Activated T-helper 1 cell treated with anti-CD3 and anti-CD28 coated beads, Interleukin-2, amount 50 U/mL, for 16 hours (primary cell): ENCODE data around the gene LRP2.

Experiments
- DNase-seq, 2 donors: peaks; one replicate each; pipeline ENCODE4 v3.0.0-alpha.2; 2020; ENCODE audit warnings: low read depth in 1 of 2, low spot score in 1 of 2

LRP2 gene

DNA sequence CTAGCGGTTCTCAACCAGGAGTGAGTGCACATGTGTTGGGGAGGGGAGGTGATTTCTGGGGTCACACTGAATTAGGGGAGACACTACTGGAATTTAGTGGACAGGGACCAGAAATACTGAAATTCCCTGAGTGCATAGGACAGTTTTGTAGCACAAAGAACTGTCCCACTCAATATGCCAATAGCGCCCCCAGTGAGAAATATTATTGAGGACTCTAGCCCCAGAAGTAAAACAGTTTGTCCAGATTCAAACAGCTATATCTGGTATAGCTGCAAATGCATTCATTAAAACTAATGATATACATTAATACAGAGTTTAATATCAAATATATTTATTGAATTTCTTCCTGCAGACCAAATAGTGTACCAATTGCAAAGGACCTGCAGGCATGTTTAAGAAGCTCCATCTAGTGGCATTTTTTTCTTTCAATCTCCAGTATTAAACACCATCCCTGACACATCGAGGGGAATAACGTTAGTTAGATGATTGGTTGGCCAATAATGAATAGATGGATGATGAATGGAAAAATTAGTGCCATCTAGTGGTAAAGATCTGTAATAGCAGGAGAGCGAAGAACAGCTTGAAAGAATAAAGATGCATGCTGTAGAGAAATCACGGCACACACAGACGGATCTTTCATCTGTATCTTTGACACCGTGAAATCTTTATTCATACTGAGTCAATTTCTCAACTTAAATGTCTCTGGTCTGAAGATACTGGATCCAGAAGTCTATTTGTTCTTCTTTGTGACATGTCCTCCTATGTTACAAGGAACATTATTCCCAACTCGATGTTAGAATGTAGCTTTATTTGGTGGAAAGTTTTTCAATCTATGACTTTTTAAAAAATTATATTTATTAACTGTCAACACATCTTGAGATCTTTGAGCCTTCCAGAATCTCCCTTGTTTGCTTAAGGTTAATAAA lies 230.5 kb downstream of the LRP2 start:
- DNase-seq = no peak

DNA sequence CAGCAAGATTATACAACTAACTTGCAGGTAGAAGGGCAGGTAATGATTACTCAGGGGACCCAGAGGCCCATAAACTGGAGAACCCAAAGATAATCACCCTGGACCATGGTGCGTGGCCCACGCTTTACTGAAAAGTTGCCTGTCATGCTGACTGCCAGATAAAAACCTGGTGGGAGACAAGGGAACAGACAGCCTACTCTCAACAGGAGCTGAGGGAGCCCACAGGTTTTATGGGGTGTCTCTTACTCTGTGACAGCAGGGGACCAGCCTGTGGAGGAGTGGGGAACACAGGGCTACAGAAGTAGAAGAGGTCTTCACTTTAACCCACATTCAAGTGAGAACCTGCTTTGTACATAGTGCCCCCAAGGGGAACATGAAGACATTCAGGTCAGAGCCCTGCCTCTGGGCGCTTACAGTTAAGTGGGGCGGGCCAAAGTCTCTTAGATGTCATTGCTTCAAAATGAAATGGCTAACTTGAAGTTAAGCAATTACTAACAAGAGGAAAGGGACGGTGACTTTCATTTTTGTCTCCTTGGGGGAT lies 232.6 kb downstream of the LRP2 start:
- no peak for DNase-seq

DNA sequence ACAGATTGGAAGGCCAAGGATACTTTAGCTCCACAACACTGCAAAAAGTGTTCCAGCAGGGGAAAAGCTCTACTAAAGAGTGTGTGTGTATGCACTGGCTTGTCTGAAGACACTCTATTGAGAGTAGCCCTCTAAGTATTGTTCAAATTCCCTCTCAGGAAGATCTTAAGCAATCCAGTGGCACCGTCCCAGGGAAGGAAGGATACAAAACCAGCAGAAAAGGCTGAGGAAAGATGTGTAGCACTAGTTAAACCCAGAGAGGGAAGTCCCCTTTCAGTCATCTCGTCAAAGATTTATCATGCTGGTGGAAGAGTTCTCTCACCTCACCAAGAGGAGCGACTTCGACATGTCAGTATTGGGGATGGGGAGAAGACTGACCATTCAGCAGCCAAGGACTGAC lies 242.5 kb downstream of the LRP2 start:
- no peak for DNase-seq

DNA sequence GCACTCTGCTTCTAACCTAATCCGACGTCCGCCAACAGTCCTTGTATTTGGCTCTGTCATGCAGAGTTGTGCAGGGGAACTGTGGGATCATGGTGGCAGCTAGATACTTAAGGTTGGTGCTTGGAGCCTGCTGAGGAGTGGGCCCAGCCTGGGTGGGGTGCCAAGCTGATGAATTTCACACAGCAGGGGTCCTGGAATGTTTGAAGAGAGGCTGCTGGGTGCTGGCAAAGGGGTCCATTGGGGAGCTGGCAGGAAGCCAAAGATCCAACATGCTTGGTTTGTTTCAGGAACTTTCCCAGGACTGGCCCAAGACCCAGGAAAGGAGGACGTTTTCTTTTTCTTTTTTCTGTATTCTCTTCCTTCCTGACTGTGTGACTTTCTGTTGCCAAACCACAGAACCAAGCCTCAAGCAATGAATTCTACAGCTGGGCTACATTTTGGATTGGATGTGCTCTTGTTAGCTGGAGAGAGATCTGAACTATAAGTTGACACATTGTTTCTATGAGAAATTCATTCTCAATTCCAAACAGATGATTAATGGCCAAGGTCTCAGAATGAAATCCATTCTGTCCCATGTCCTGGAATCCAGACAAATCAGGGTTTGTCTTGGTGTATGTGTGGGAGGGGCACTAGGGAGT lies 243.1 kb downstream of the LRP2 start:
- DNase-seq = no peak

DNA sequence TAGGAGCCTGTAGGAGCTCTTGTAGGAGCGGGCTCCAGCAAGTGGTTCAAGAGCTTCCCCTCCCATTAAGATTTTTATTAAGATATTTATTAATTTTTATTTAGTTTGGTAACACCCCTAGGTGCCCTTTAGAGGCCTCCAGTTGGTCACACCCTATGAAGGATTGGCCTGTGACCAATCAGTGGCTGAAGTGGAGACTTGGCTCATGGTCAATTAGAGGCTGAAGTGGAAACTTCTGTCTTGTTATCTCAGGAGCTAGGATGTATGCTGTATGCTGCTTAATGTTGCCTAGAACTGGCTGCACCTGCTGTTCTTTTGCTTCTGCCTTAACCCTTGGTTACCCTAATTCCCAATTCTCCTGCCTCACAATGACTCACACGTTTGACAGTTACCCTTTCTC lies 244.3 kb downstream of the LRP2 start:
- no peak for DNase-seq

DNA sequence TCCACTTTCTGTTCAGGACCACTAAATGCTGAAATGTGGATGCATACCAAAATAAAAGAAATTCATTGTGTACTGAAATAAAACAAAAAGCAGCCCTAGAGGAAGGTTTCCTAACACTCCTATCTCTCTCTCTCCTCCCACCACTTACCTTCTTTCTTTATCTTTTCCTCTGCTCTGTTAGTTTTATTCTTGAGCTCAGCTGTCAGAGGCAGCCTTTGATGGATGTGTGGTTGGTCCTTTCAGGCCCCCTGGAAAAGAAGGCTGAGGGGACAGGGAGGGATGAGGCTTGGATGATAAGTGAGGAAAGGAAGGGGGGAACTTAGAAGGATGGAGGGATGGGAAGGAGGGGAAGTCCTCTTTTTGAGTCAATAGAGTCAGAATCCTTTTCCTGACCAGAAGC lies 245.3 kb downstream of the LRP2 start:
- no peak for DNase-seq

DNA sequence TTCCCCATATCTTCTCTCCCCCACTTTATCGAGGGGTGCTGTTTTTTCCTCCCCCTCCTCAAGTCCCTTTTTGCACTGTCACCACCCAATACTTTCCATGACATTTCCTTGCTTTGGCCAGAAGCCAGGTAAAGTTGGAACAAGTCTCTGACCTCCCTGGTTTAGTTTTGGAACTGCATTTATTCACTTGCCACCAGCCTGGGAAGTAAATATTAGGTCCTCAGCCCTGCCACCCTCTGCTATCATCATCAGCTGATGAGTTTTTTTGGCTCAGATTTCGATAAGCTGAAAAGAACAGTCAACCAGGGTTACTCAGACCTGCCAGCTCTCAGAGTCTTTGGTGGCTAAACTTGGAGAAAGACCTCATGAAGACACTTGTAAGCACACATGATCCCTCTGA lies 246.0 kb downstream of the LRP2 start:
- DNase-seq = no peak

DNA sequence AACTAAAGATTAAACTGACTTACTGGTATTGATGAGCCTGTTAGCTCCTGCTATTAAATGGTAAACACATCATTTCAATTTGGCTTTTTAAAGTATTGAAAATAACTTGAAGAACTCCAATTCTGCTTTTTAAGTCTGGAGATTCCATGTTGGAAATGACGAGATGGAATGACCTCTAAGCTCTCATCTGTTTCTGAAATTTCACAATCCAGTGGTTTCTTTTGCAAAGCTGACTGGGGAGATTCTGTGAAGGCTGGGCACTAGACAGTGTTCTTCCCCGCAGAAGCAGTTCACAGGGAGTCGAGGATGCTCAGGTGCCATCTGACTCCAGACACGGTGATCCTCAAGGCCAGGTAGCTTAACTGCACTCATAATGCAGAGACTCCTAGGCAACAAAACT lies 248.3 kb downstream of the LRP2 start:
- no peak for DNase-seq

DNA sequence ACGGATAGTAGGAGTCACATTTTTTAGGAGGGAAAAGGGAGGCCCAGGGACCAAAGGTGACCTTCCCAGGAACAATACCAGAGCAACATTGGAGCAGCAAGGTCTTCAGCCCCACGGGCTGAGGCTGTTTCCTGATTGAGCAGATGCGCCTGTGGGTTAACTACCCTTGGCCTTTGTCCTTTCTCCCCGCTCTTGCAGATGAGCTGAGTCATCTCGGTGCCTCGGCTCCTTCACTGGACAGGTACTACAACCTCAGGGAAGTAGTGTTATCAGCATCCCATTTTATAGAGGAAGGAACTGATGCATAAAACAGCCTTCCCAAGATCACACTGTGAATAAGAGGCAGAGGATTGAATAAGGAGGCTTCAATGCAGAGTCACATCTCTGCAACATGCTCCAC lies 249.5 kb downstream of the LRP2 start:
- DNase-seq = no peak

DNA sequence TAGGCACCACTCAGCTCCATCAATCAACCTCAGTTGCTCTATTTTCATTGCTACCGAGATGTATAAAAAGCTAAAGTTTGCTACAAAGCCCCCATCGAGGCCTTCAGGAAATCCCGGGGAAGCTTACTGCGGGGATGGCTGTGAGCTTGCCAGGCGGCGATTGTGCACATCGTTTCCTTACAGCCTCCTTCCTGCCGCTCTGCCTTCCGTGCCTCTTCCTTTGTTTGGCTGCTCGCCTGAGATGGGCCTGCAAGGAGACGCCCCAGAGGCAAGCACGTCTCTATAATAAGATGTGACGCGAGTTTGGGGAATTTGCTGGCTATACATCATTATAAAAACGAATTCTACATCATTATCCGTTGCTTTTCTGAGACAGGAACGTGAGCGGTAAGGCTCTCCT lies 251.4 kb downstream of the LRP2 start:
- DNase-seq = no peak

DNA sequence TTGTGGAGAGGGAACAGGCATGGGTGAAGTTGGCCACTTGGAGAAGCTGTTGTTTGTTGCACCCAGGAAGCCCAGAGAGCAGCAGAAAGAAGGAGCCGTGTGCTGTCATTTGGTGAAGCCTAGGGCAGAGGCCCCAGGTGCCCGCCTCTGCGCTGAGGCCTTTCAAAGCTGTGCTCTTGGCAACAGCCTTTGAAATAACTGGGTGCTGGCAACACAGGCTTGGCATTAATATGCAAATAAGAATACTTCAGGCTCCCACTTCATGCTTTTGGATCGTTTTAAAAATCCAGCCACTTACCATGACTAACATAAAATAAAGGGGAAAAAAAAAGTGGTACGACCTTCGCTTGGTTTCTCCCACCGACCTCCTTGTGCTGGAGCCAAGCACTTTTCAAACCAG lies 251.9 kb downstream of the LRP2 start:
- no peak for DNase-seq

DNA sequence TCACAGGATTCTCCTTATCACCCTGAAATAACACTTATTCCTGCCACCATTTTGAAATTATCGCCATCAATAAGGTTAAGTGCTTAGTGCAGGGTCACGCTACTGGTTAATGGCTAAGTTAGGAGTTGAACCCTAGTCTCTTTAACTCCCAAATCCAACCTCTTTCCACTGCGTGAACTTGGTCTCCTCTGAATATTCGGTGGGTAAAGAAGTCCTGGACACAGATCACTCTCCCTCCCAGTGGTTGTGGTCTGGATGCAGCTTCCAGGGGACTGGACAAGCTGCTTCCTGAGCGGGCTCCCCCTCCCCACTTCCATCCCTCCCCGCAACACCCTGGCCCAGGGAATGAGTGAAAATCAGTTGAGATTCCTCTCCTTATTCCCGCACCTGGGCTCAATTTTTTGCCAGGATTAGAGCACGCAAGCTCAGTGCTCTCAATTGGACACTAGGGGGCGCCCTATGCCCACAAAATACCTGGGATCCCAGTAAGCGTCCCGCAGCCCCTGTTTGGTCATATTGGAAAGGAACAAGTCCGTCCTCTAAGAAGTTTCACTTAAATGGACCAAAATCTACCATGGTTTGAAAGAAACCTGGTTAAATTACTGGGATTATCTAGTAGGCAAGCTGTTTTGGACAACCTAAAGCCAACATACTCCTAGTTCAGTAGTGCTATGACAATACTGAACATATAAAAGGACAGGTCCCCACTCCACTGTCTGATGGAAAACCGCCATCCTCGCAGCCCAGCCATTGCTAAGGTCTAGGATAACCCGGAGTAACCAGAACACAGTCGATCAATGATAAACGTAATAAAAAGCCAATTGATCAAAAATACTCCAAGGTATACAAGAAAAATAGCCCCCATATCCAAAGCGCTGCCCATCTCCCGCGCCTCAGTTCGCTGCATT lies 252.6 kb downstream of the LRP2 start:
- peak; percentile 44 to 60 for DNase-seq

DNA sequence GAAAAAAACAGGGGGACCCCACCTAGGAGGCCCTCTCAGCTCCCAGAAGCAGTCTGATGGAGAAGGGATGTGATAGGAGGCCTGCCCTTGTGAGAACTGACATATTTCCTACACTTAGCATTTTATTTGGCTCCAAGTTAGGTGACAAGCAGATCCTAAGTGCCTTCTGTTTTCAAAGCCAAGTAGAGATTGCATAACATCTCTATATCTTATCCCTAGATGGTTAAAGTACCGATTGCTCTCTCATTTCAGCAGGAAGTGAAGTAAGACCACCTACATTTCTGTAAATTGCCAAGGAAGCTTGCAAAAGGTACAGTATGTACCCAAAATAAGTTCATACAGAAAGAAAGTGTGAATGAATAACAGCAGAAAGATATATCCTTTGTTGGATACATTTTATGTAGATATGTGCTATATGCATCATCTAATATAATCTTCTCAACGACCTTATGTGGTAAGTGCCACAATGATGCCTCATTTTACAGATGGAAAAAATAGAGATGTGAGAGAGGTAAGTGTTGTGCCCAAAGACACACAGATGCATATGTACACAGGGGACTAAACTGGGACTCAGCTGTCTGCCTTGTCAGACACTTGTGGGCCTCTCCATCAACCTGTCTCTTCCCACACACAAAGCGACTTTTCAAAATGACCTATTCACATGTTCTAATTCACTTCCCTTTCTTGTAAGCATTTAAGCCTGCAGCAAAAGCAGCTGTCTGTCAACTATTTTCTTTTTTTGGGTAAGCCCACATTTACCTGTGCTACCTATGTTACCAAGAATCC lies 254.0 kb downstream of the LRP2 start:
- no peak for DNase-seq

DNA sequence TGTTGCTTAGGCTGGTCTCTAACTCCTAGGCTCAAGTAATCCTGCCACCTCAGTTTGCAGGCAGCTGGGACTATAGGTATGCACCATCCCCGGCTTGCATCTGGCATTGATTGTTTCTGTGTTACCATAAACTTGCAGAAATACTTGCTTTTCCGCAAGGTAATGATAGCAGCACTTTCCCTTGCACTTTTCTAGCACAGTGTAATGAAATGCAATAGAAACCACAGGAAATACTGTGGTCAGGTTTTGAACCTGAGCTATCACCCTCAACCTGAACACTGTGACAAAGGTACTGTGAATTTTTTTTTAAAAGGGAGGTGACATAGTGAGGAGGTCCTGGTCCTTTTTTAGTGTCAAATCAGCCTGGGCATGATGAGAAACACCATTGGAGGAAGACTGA lies 254.7 kb downstream of the LRP2 start:
- DNase-seq = peak in 1 of 2 donors; percentile 2

DNA sequence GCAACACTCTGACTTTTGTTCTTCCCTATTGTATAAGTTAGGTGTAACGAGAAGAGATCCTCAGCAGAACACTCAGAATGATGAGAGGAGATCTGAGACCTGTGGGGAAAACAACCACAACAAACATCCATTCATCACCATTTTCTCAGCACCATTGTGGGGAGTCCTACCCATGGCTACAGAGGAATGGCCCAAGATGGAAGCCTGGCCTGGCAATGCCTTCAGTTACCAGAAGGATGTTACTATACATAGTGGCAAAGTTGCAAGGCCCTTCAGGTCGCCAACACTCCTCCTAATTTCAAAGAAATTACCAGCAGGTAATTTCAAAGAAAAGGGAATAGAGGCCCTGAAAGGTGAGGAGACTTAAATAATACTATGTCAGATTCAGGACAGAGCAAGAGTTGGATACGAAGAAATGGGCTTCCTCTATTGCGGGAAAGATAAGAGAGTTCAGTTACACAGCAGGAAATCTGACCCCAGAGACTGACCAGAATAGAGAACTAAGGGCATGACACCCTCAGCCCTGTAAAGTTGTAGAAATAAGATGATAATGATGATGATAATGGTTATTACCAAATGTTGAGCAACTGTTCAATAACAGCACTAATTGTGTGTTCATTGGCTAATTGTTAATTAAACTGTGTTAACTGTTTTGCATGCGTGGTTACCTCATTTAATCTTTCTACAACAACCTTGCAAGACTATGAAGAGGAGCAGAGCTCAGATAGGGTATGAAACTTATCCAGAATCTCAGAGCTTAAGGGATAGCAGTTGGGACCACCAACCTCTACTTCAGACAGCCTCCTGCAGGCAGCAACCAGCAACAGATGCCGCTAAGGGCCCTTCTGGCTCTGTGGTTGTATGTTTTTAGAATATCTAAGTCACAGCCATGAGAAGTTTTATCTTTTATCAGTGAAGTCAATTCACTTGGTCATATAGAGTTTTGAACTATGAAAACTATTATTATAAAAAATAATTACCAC lies 255.5 kb downstream of the LRP2 start:
- no peak for DNase-seq

DNA sequence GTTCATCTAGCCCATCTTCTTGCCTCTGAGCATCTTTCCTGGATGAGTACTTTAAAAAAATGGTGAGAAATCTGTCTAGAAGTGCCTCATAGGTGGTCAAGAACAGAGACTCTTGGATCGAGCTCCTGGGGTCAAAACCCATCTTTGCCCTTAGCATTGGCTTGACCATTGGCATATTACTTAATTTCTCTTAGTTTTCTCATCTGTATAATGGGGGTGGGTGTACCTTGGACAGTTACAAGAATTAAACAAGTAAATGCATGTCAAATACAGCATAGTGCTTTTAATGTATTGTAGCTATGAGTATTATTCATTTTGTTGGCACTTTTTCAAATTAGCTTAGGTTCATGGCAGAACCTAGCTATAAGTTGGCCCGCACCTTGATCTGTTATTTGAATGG lies 256.2 kb downstream of the LRP2 start:
- DNase-seq = no peak

DNA sequence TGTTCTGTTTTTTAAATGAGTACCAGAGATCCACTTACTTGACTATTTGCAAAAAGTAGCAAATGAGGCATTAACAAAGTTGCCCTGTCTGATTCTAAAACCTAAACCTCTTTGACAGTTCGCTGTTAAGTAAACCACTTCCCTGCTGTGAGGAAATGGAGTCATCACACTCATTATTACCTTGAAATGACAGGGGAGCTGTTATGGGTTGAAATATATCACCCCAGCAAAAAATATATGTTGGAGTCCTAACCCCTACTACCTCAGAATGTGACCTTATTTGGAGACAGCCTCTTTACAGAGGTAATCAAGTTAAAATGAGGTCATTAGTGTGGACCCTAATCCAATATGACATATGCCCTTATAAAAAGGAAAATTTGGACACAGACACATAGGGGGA lies 256.9 kb downstream of the LRP2 start:
- DNase-seq = no peak

DNA sequence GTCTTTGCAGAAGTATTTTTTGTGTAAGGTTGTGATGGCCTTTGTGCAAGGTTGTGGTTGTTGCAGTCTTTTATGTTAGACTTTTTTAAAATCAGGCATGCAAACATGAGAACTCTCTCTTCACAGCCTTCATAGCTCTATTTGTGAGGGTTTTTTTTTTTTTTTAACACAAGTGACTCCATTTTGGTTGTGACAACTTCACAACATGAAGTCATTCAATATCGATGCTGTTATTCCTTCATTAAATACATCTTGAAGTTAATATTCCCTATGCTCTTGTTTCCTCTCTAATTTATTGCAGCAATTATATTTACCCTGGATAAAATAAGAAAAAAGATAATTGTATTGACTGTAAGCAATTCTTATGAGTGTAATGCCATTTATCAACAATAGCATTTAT lies 257.5 kb downstream of the LRP2 start:
- DNase-seq = no peak

DNA sequence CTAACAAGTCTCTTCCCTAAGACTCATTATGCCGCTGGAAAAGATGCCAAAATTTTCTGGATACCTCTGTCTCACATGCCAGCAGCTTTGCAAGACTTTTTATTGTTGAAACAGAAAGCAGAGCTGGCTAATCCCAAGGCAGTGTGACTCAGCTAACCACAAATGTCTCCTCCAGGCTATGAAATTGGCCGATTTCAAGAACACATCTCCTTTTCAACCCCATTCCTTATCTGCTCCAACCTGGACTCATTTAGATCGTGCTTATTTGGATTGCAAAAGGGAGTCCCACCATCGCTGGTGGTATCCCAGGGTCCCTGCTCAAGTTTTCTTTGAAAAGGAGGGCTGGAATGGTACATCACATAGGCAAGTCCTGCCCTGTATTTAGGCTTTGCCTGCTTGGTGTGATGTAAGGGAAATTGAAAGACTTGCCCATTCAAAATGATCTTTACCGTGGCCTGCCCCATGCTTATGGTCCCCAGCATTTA lies 266.7 kb downstream of the LRP2 start:
- no peak for DNase-seq
